K562 (cell line): Measurements from ENCODE around the gene ARHGEF16. TPM values are rescaled to one million over a fixed set of nuclear protein-coding genes. Genes with fewer than 3 reads are reported as not detected.

Source experiments
- ATAC-seq: fragments of 200-7000 bp; cut with Tn5 transposase; 3 replicates; pipeline ENCODE4 v1.9.1; 2020; ENCODE audit warnings: moderate library complexity
- BruUV-seq: library from RNA; stranded (reverse); fragments of 400-500 nt; replicated peaks from 2 replicates; lab custom pipeline; 2021; lab: Mats Ljungman, UMichigan
- CTCF ChIA-PET: fragments of 300-600 bp; formaldehyde crosslinking; extraction: SDS; loops from one replicate; lab custom pipeline; 2021; ENCODE audit warnings: low intra/inter-chr PET ratio; lab: Yijun Ruan, JAX
- POLR2A ChIA-PET: fragments of 300-600, 350-650 bp; sonication (Branson Sonifier 250); formaldehyde crosslinking; extraction: SDS; loops from one replicate; lab custom pipeline; 2021; ENCODE audit warnings: antibody characterized with exemption, inconsistent platforms; lab: Yijun Ruan, JAX
- DNase-seq, 4 experiments: peaks; one replicate each; pipeline versions ENCODE4 v3.0.0 to v3.0.0-alpha.2; 2011 to 2018; ENCODE audit warnings: low spot score in 3 of 4, mixed read lengths in 3 of 4; ENCODE audit errors: extremely low read depth in 1 of 4
- FAIRE-seq: peaks from 2 replicates; lab custom pipeline; 2011; peaks lifted over from hg19 to GRCh38; lab: Jason Lieb, UNC
- H2AFZ ChIP-seq: 2 replicates; pipeline ENCODE4 v1.6.0; 2011; ENCODE audit warnings: low read depth, low read length, control low read depth, inconsistent platforms
- H3K27ac ChIP-seq: fragments of 200-600 bp; 3 replicates; pipeline ENCODE4 v1.8.0; 2011; ENCODE audit warnings: low read depth, mild to moderate bottlenecking, control low read depth, inconsistent platforms, low read length, moderate library complexity, mixed read lengths; ENCODE audit errors: extremely low read depth
- H3K27me3 ChIP-seq, 2 experiments: fragments of 300-600 bp in 1 of 2; 2 replicates in 1 of 2; 3 replicates in 1 of 2; pipeline versions ENCODE4 v1.6.0 to v1.8.0; 2011; ENCODE audit warnings: inconsistent platforms in 2 of 2, low read length in 2 of 2, mild to moderate bottlenecking in 1 of 2, mixed read lengths in 1 of 2, moderate library complexity in 1 of 2; ENCODE audit not compliant: control insufficient read depth in 2 of 2, insufficient read depth in 2 of 2
- H3K36me3 ChIP-seq: fragments of 300-600 bp; 3 replicates; pipeline ENCODE4 v1.8.0; 2011; ENCODE audit warnings: mild to moderate bottlenecking, low read length, inconsistent platforms; ENCODE audit not compliant: control insufficient read depth, insufficient read depth
- H3K4me1 ChIP-seq, 2 experiments: fragments of 200-600 bp in 1 of 2; replicated peaks in 1 of 2; 2 replicates in 1 of 2; 3 replicates in 1 of 2; pipeline versions ENCODE4 v1.5.1 to v1.8.0; 2011; ENCODE audit warnings: inconsistent platforms in 2 of 2, low read length in 2 of 2, mild to moderate bottlenecking in 1 of 2, mixed read lengths in 1 of 2, moderate library complexity in 1 of 2; ENCODE audit not compliant: control insufficient read depth in 2 of 2, insufficient read depth in 2 of 2
- H3K4me2 ChIP-seq: 2 replicates; pipeline ENCODE4 v1.6.1; 2011; ENCODE audit warnings: low read length, control low read depth, inconsistent platforms, mixed read lengths; ENCODE audit not compliant: insufficient read depth
- H3K4me3 ChIP-seq: fragments of 200-600 bp; sonication (generic), shearing (Covaris generic); 2 replicates; pipeline ENCODE4 v1.5.1; 2016; ENCODE audit warnings: control low read depth, inconsistent platforms
- H3K79me2 ChIP-seq: fragments of 200-600 bp; 3 replicates; pipeline ENCODE4 v1.8.0; 2011; ENCODE audit warnings: low read length, inconsistent platforms; ENCODE audit not compliant: control insufficient read depth, insufficient read depth
- H3K9ac ChIP-seq, 2 experiments: 2 replicates each; pipeline versions ENCODE4 v1.6.0 to v1.6.1; 2011; ENCODE audit warnings: low read depth in 2 of 2, low read length in 2 of 2, control low read depth in 1 of 2, inconsistent platforms in 1 of 2, mild to moderate bottlenecking in 1 of 2, mixed read lengths in 1 of 2; ENCODE audit not compliant: insufficient read depth in 1 of 2
- H3K9me1 ChIP-seq: one replicate; pipeline ENCODE4 v1.6.0; 2011; ENCODE audit warnings: inconsistent platforms, mild to moderate bottlenecking, low read length, moderate library complexity; ENCODE audit not compliant: control insufficient read depth, insufficient read depth
- H3K9me3 ChIP-seq: replicated peaks from 2 replicates; pipeline ENCODE4 v1.5.1; 2011; ENCODE audit warnings: low read depth, low read length, inconsistent platforms; ENCODE audit not compliant: control insufficient read depth, insufficient read depth
- H4K20me1 ChIP-seq: replicated peaks from 2 replicates; pipeline ENCODE4 v1.6.1; 2011; ENCODE audit warnings: low read length, inconsistent platforms, mixed read lengths; ENCODE audit not compliant: control insufficient read depth, insufficient read depth
- BHLHE40 ChIP-seq: IDR thresholded peaks from 2 replicates; pipeline ENCODE4 v1.6.1; 2011; ENCODE audit warnings: low read length, improper control_type of control experiment
- EGR1 ChIP-seq: fragments of 450-650 bp; conservative IDR thresholded peaks from 2 replicates; pipeline ENCODE4 v1.6.1; 2017; ENCODE audit warnings: mild to moderate bottlenecking
- ETV6 ChIP-seq, 3 experiments: fragments of 150-350 bp in 1 of 3; sonication (generic) in 1 of 3; formaldehyde crosslinking in 1 of 3; IDR thresholded peaks; 2 replicates each; pipeline versions ENCODE4 v1.6.1 to v1.8.0; 2014 to 2022; ENCODE audit warnings: borderline replicate concordance in 2 of 3, low read depth in 2 of 3, antibody characterized with exemption in 1 of 3, low read length in 1 of 3, mild to moderate bottlenecking in 1 of 3, missing genetic modification reagents in 1 of 3
- NRF1 ChIP-seq, 2 experiments: fragments of 450-650 bp; IDR thresholded peaks in 1 of 2; conservative IDR thresholded peaks in 1 of 2; 2 replicates each; pipeline ENCODE4 v1.6.1; 2014; ENCODE audit warnings: mild to moderate bottlenecking in 2 of 2
- POLR2G ChIP-seq: fragments of 200-400 bp; formaldehyde crosslinking; IDR thresholded peaks from 2 replicates; pipeline ENCODE4 v1.6.1; 2017; ENCODE audit warnings: low read depth, mild to moderate bottlenecking, antibody characterized with exemption, low read length, moderate library complexity
- RBFOX2 ChIP-seq: fragments of 200-400 bp; formaldehyde crosslinking; IDR thresholded peaks from 2 replicates; pipeline ENCODE4 v1.6.1; 2017; ENCODE audit warnings: low read depth, mild to moderate bottlenecking, low read length, moderate library complexity
- SIN3A ChIP-seq, 2 experiments: fragments of 150-350 bp in 1 of 2; IDR thresholded peaks; 2 replicates each; pipeline ENCODE4 v1.6.1; 2011 to 2016; ENCODE audit warnings: borderline replicate concordance in 2 of 2, low read depth in 2 of 2, low read length in 2 of 2, mild to moderate bottlenecking in 2 of 2, moderate library complexity in 2 of 2; ENCODE audit not compliant: control insufficient read depth in 1 of 2
- TEAD1 ChIP-seq, 2 experiments: fragments of 450-650 bp in 1 of 2; sonication (generic) in 1 of 2; formaldehyde crosslinking; IDR thresholded peaks; 2 replicates each; pipeline versions ENCODE4 v1.4.0 to v1.8.0; 2020 to 2022; ENCODE audit warnings: mild to moderate bottlenecking in 2 of 2, missing genetic modification reagents in 1 of 2
- ZNF133 ChIP-seq: fragments of 250-450 bp; sonication (Bioruptor Pico); IDR thresholded peaks from 2 replicates; pipeline ENCODE4 v1.4.0; 2020; ENCODE audit warnings: mild to moderate bottlenecking
- WGBS: fragments of 100-300 bp; shearing (Covaris generic); methylation state at CpG from one replicate; pipeline ENCODE4 v1.1.6; 2016; ENCODE audit warnings: low coverage, mixed read lengths; ENCODE audit not compliant: insufficient coverage; ENCODE audit errors: missing lambda C conversion rate; 5-methylcytosine and 5-hydroxymethylcytosine counted together
- in situ Hi-C: fragments of 300-500 bp; cut with MboI; formaldehyde crosslinking; loops from 4 replicates; pipeline ENCODE4 v1.15.0; 2018; ENCODE audit warnings: inconsistent platforms, mixed read lengths
- intact Hi-C: fragments of 100-400 bp; cut with micrococcal nuclease; formaldehyde crosslinking; loops from 2 replicates; pipeline ENCODE4 v1.14.2; 2022
- polyA plus RNA-seq, 8 experiments: library from polyadenylated mRNA; depleted of rRNA in 4 of 8; stranded (reverse) in 5 of 8; unstranded in 3 of 8; fragments of >200 nt; fragmentation: Nextera tagmentation in 2 of 8; fragmentation: Illumina TruSeq in 1 of 8; extraction: Ambion mirVana in 2 of 8; extraction: Trizol in 1 of 8; gene quantifications; 2 replicates each; pipeline versions ENCODE4 v1.2.1 to v1.2.3, GENCODE V29; 2011 to 2014; ENCODE audit warnings: inconsistent platforms in 1 of 8, missing spikeins in 1 of 8
- total RNA-seq, 7 experiments: library from RNA; depleted of rRNA in 6 of 7; stranded (reverse); fragments of >200 nt in 6 of 7; fragmentation: Illumina TruSeq in 2 of 7; extraction: Trizol in 2 of 7; gene quantifications; 2 replicates each; pipeline versions ENCODE4 v1.2.1 to v1.2.3, GENCODE V29; 2011 to 2021; ENCODE audit warnings: low replicate concordance in 1 of 7
- TF ChIP-seq, protein P1 (sequence below), 2 experiments: IDR thresholded peaks; 2 replicates each; pipeline ENCODE4 v1.6.1; 2011; ENCODE audit warnings: borderline replicate concordance in 1 of 2, control low read depth in 1 of 2, low read depth in 1 of 2, low read length in 1 of 2, mild to moderate bottlenecking in 1 of 2, mixed read lengths in 1 of 2, moderate library complexity in 1 of 2; ENCODE audit not compliant: insufficient read depth in 1 of 2, insufficient read length in 1 of 2, poor library complexity in 1 of 2, severe bottlenecking in 1 of 2; ENCODE audit errors: extremely low read depth in 1 of 2
- TF ChIP-seq, protein P2 (sequence below): fragments of 450-650 bp; IDR thresholded peaks from 2 replicates; pipeline ENCODE4 v1.6.1; 2016; ENCODE audit warnings: antibody characterized with exemption

Gene ARHGEF16
- total and polyA plus RNA-seq, 9 of the 15 experiments (the other 6 are each of a cell fraction or from before 2014, with no cell fraction given), result 0.15 to 1.2 (median 0.49) TPM; not detected in 2

DNA sequence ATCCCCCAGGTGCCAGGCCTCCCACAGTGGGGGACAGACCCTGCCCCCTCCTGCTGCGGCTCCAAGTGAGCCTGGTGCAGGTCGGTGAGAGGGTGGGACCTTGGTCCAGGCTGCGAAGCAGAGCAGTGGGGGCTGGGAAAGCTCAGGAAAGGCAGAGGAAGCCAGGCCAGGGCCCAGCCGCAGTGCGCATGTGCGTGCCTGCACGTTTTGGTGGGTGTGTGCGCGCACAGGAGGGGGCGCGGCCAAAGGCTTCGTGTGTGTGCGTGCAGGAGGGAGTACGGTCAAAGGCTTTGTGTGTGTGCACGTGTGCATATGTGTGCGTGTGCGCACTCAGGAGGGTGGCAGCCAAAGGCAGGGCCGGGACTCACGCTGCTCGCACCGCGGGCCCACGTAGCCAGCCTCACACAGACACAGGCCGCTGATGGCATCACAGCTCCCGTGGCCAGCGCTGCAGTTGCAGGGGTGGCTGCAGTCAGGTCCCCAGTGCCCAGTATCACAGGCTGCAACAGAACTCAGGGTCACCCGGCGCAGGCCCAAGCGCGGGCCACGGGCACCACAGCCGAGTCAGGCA, 45.9 kb downstream of the ARHGEF16 start:
- Histone ChIP-seq H3K9ac (no peak overlapping the region), H3K9me1 (no peaks in the 10 kb centered on the region), H3K27me3 (peaks cover 11 to 58% of the 10 kb centered on the region in 2 experiments; a peak in 3 of 5 replicates), H3K4me3 (no peak overlapping the region), H3K27ac (no peak overlapping the region), H3K4me2 (no peak overlapping the region), H2AFZ (no peak overlapping the region), H3K4me1 (peaks cover 0 to 63% of the 10 kb centered on the region in 2 experiments; a peak in 1 of 5 replicates), H3K79me2 (no peaks in the 10 kb centered on the region), H3K9me3 (no peaks in the 10 kb centered on the region), H4K20me1 (peaks cover 13% of the 10 kb centered on the region; the same call in 1 of the 2 replicates), H3K36me3 (no peaks in the 10 kb centered on the region)
- FAIRE-seq, result no peak
- POLR2A ChIA-PET, result interaction anchor here (0.5 kb wide), 1 partner anchor 16 kb away, joined by 3 read pairs; no protein-coding TSS in a partner anchor
- TF ChIP-seq EGR1 (no peak), ETV6 (IDR thresholded peaks at IDR 0.05; ENCODE audit: borderline replicate concordance in 1 of 2, low read depth in 2 of 2, low read length in 1 of 2) (no peak), ETV6 (CRISPR knock-in tag; IDR thresholded peaks at IDR 0.05; ENCODE audit: borderline replicate concordance) (no peak), NRF1 (conservative IDR thresholded peaks at IDR 0.05 in 1 of 2, IDR thresholded peaks at IDR 0.05 in 1 of 2) (peak; percentile 88 to 90), ZNF133 (CRISPR knock-in tag) (no peak), SIN3A (IDR thresholded peaks at IDR 0.05; ENCODE audit: borderline replicate concordance in 2 of 2, control insufficient read depth in 1 of 2, low read depth in 2 of 2, low read length in 2 of 2) (no peak), TEAD1 (CRISPR knock-in tag; IDR thresholded peaks at IDR 0.05) (no peak), POLR2G (0 out of 2 replicates have a peak, but pooled peaks have one; percentile 36), RBFOX2 (no peak), BHLHE40 (0 out of 2 replicates have a peak, but pooled peaks have one; percentile 16)
- TF ChIP-seq, protein P1, sequence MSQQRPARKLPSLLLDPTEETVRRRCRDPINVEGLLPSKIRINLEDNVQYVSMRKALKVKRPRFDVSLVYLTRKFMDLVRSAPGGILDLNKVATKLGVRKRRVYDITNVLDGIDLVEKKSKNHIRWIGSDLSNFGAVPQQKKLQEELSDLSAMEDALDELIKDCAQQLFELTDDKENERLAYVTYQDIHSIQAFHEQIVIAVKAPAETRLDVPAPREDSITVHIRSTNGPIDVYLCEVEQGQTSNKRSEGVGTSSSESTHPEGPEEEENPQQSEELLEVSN (IDR thresholded peaks at IDR 0.05; ENCODE audit: borderline replicate concordance in 1 of 2, extremely low read depth in 1 of 2, insufficient read depth in 1 of 2, insufficient read length in 1 of 2, low read depth in 1 of 2, low read length in 1 of 2, poor library complexity in 1 of 2, severe bottlenecking in 1 of 2), result peak in 1 of 2 experiments; percentile 49
- TF ChIP-seq, protein P2, sequence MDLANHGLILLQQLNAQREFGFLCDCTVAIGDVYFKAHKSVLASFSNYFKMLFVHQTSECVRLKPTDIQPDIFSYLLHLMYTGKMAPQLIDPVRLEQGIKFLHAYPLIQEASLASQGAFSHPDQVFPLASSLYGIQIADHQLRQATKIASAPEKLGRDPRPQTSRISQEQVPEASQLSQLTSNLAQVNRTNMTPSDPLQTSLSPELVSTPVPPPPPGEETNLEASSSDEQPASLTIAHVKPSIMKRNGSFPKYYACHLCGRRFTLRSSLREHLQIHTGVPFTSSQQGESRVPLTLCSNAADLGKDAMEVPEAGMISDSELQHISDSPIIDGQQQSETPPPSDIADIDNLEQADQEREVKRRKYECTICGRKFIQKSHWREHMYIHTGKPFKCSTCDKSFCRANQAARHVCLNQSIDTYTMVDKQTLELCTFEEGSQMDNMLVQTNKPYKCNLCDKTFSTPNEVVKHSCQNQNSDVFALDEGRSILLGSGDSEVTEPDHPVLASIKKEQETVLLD, result peak; percentile 55; the same call in 1 of the 2 replicates
- CTCF ChIA-PET, result no interaction called here
- peak; percentile 40 for ATAC-seq
- DNase-seq, result peak; percentile 34 to 84 (median 68)
- BruUV-seq, result no TSS peak
- 14% methylated on average over 32 of the region's 32 CpGs for WGBS
- intact Hi-C loops, result no loop called here
- in situ Hi-C loops, result no loop called here
